HAP-1 (cell line): ENCODE results near the gene TREH.
"Not testable (repeated sequence)": the region's sequence is repeated elsewhere in the genome, so short reads cannot be mapped to it uniquely, and the experiment has no call there.

Experiments
- DNase-seq, 2 experiments: peaks; one replicate each; pipeline ENCODE4 v3.0.0-alpha.2; 2016 to 2020; ENCODE audit warnings: low spot score in 2 of 2
- H3K27me3 ChIP-seq: fragments of 250-450 bp; sonication (Bioruptor Pico); 2 replicates; pipeline ENCODE4 v1.5.1; 2020; ENCODE audit warnings: low read depth, mild to moderate bottlenecking, moderate library complexity
- H3K36me3 ChIP-seq: fragments of 250-450 bp; sonication (Bioruptor Pico); replicated peaks from 2 replicates; pipeline ENCODE4 v1.5.1; 2020; ENCODE audit warnings: mild to moderate bottlenecking
- H3K4me1 ChIP-seq: fragments of 250-450 bp; sonication (Bioruptor Pico); 2 replicates; pipeline ENCODE4 v1.5.1; 2020; ENCODE audit warnings: mild to moderate bottlenecking
- H3K4me3 ChIP-seq: fragments of 250-450 bp; sonication (Bioruptor Pico); 2 replicates; pipeline ENCODE4 v1.5.1; 2020; ENCODE audit warnings: mild to moderate bottlenecking, moderate library complexity
- H3K9me3 ChIP-seq: fragments of 250-450 bp; sonication (Bioruptor Pico); 2 replicates; pipeline ENCODE4 v1.5.1; 2020; ENCODE audit warnings: mild to moderate bottlenecking, moderate library complexity
- in situ Hi-C: fragments of 300-500 bp; cut with MboI; formaldehyde crosslinking; loops from 3 replicates; pipeline ENCODE4 v1.14.3; 2020; ENCODE audit warnings: low sequenced_read_pairs, inconsistent platforms, mixed read lengths

The TREH gene

DNA sequence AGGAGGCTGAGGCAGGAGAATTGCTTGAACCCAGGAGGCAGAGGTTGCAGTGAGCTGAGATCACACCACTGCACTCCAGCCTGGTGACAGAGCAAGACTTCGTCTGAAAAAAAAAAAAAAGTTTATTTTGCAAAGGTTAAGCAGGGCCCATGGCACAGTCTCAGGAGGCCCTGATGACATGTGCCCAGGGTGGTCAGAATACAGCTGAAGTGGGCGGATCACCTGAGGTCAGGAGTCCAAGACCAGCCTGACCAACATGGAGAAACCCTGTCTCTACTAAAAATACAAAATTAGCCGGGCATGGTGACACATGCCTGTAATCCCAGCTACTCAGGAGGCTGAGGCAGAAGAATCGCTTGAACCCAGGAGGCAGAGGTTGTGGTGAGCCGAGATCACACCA, 35.0 kb upstream of the TREH start:
- H3K4me1 ChIP-seq: peaks cover 31% of the 10 kb centered on the region
- H3K9me3 ChIP-seq, H3K36me3 ChIP-seq, H3K27me3 ChIP-seq, in situ Hi-C loops, H3K4me3 ChIP-seq, DNase-seq: not testable (repeated sequence)

DNA sequence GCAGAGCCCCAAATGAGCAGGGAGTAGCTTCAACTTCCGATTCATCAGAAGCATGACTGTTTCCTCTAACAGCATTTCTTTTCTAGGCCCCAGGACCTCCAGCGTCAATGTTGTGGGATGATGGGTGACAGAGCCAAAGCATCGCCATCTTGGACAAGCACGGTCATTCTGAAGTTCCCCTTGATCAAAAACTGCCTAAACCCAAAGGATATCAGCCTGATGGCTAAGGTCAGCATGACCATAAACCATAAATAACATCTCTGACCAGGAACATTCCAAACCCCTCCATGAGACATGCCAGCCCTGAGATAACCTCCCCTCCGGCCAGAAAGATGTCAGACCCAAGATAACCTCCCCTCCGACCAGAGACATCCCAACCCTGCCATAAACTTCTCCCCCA, 28.8 kb upstream of the TREH start:
- no peak overlapping the region for H3K4me3 ChIP-seq
- DNase-seq: no peak
- no peaks in the 10 kb centered on the region for H3K36me3 ChIP-seq
- H3K27me3 ChIP-seq: no peaks in the 10 kb centered on the region
- peaks cover 18% of the 10 kb centered on the region for H3K4me1 ChIP-seq
- in situ Hi-C loops: no loop called here
- no peaks in the 10 kb centered on the region for H3K9me3 ChIP-seq

DNA sequence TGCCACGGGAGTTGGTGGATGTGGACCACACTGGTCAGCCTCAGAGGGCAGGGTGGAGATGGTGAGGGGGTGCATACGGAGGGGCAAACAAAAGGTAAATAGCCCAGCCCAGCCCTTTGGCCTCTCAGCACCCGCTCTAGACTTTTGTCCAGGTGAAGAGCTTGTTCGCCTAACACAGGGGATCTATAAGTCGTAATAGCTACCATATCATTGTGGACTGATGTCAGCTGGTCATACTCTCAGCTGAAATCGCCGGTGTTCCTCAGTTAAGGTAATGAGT, 27.0 kb upstream of the TREH start:
- no peak for DNase-seq
- Histone ChIP-seq H3K36me3 (no peaks in the 10 kb centered on the region), H3K4me1 (peaks cover 26% of the 10 kb centered on the region), H3K4me3 (no peak overlapping the region), H3K27me3 (no peaks in the 10 kb centered on the region), H3K9me3 (no peaks in the 10 kb centered on the region)
- in situ Hi-C loops: no loop called here

DNA sequence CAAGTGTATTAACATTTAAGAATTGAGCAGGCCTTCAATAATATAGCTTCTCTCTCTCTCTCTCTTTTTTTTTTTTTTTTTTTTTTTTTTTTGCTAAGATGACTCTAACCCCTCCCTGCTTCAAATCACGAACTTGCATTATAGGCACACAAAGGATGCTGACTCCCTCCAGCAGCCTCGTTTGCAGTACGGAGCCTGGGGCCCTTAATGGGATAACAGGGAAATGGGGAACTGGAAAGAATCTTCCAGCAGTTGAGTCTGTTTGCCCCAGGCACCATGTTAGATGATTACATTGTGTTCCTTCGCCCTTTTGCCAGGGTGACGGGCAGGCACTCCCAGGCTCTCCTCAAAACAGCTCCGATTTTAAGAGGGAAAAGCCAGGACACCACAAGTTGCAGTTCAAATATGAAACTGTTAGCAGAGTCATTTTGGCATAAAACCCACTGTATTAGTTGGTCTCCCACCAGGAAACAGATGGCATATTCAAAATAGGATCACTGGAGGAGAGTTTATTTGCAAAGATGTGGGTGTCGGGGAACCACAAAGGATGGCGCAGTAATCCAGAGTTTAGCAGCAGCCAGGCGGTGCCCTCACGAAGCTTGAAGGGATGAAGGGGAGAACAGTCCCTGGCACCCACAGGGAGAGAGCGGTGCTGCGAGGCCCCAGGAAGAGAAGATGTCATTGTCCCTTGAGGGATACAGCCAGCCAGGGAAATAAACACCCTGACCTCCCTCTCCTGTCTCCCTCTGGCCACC, 26.5 kb upstream of the TREH start:
- Histone ChIP-seq H3K27me3 (no peaks in the 10 kb centered on the region), H3K4me1 (peaks cover 27% of the 10 kb centered on the region), H3K4me3 (no peak overlapping the region), H3K9me3 (no peaks in the 10 kb centered on the region), H3K36me3 (no peaks in the 10 kb centered on the region)
- in situ Hi-C loops: no loop called here
- DNase-seq: peak in 1 of 2 experiments; percentile 70

DNA sequence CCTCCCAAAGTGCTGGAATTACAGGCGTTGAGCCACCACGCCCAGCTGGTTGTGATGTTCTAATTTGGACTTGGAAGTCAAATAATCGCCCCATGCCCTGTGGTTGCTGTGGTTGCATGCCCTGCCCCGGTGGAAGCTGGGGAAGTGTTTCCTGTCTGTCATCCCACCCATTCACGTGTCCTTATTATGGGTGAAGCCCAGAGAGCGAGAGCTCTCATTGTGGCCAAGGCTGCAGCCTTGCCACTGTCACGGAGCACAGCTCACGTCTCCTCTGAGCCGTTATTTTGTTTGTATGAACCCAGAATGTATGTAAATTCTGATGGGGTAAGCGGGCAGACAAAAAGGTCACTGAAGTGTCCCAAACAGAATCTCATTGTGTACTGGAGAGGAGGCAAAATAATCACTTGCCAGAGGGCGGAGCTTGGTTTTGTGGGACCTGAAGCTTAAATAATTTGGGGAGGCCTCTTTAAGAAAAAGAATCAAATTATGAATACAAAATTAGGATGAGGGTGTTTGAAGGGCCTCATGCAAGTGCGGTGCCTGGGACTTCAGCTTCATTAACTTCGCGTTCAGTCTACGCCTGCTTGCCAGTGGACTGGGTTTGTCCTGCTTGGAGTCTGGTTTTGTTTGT, 25.8 kb upstream of the TREH start:
- DNase-seq: peak; percentile 63 to 66
- no peaks in the 10 kb centered on the region for H3K27me3 ChIP-seq
- H3K4me1 ChIP-seq: peaks cover 27% of the 10 kb centered on the region
- no peaks in the 10 kb centered on the region for H3K9me3 ChIP-seq
- no peaks in the 10 kb centered on the region for H3K36me3 ChIP-seq
- H3K4me3 ChIP-seq: no peak overlapping the region
- in situ Hi-C loops: no loop called here

- H3K27me3 ChIP-seq: no peaks in the 10 kb centered on the region
- H3K4me1 ChIP-seq: peaks cover 27% of the 10 kb centered on the region
- in situ Hi-C loops: no loop called here
- H3K36me3 ChIP-seq: no peaks in the 10 kb centered on the region
- no peak for DNase-seq
- H3K4me3 ChIP-seq: no peak overlapping the region
- no peaks in the 10 kb centered on the region for H3K9me3 ChIP-seq
Observed at GRCh38 chr11:118703563-118704106, 24.2 kb upstream of the TREH start.

DNA sequence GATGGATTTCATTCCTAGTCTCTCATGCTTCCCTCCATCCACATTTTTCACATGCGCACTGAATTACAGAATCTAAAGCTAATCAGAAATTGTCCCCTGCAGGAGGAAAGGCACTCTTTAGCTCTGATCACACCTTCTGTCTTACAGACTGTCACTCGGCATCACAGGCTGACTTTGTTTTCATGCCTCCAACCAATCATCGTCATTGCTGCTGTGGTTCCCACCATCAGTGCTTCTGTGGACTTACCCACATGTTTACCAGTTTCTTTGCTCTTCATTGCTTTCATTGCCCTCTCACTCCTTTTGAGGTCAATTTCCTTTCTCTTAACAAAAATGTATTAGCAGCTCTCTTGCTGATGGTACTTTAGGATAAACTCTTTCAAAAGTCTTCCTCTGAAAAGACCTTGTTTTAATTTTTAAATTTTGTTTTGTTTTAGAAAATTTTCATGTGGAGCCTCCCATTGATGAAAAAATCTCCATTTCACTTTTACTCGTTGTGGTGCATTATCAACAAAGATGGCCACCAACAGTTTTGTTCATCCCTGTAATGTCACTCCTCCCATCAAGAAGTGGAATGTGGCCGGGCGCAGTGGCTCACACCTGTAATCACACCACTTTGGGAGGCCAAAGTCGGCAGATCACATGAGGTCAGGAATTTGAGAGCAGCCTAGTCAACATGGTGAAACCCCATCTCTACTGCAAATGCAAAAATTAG, 20.2 kb upstream of the TREH start:
- no peaks in the 10 kb centered on the region for H3K27me3 ChIP-seq
- H3K36me3 ChIP-seq: no peaks in the 10 kb centered on the region
- H3K9me3 ChIP-seq: no peaks in the 10 kb centered on the region
- H3K4me1 ChIP-seq: peaks cover 13% of the 10 kb centered on the region
- in situ Hi-C loops: no loop called here
- DNase-seq: no peak
- H3K4me3 ChIP-seq: no peak overlapping the region

DNA sequence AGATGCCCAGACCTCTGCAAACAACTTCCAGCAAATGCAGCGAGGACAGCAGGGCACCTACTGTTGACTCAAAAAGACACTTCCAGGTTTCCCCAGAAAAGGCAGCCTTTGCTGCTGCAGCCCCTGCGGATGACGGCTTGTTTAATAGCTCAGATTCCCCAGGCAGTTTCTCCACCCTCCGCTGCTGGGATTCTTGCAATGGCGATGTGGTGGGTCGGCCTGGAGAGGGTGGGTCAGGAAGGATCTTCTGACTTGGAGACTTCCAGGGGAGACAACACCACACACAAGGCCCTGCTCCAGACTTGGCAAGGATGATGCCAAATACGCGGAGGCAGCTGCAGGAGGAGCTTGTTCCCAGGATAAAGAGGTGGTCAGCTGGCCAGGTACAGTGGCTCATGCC, 17.9 kb upstream of the TREH start:
- in situ Hi-C loops: no loop called here
- Histone ChIP-seq H3K36me3 (no peaks in the 10 kb centered on the region), H3K4me1 (peaks cover 9% of the 10 kb centered on the region), H3K27me3 (no peaks in the 10 kb centered on the region), H3K9me3 (no peaks in the 10 kb centered on the region), H3K4me3 (no peak overlapping the region)
- DNase-seq: no peak

- peaks cover 3% of the 10 kb centered on the region for H3K4me1 ChIP-seq
- in situ Hi-C loops: no loop called here
- no peak for DNase-seq
- no peak overlapping the region for H3K4me3 ChIP-seq
- H3K27me3 ChIP-seq: no peaks in the 10 kb centered on the region
- H3K36me3 ChIP-seq: no peaks in the 10 kb centered on the region
- H3K9me3 ChIP-seq: no peaks in the 10 kb centered on the region
Observed at GRCh38 chr11:118696673-118697226, 17.3 kb upstream of the TREH start.

DNA sequence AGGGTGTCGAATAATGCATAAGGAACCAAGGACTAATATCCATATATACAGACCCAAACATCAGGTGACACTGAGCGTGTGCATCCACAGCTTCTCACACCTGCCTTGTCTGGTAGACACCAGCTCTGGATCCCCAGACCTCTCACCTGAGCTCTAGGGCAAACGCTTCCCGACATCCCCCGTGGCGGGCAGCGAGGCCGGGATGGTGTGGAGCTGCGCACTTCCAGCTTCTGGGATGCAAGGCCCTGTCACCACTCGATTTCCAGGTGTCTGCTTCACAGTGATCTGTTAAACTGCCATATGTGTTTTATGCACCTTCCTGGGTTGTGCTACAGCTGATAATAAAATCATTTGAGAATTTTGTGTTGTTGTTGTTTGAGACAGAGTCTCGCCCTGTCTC, 15.3 kb upstream of the TREH start:
- in situ Hi-C loops: no loop called here
- no peak overlapping the region for H3K4me3 ChIP-seq
- peaks cover 9% of the 10 kb centered on the region for H3K4me1 ChIP-seq
- H3K36me3 ChIP-seq: no peaks in the 10 kb centered on the region
- no peak for DNase-seq
- no peaks in the 10 kb centered on the region for H3K27me3 ChIP-seq
- H3K9me3 ChIP-seq: no peaks in the 10 kb centered on the region

GRCh38 chr11:118694185-118694584, 14.7 kb upstream of the TREH start:
- in situ Hi-C loops: no loop called here
- peaks cover 13% of the 10 kb centered on the region for H3K4me1 ChIP-seq
- no peaks in the 10 kb centered on the region for H3K27me3 ChIP-seq
- H3K36me3 ChIP-seq: no peaks in the 10 kb centered on the region
- DNase-seq: no peak
- no peak overlapping the region for H3K4me3 ChIP-seq
- H3K9me3 ChIP-seq: no peaks in the 10 kb centered on the region

- in situ Hi-C loops: no loop called here
- DNase-seq: no peak
- H3K9me3 ChIP-seq: no peaks in the 10 kb centered on the region
Observed at GRCh38 chr11:118691926-118692830, 12.7 kb upstream of the TREH start.

GRCh38 chr11:118690553-118691304, 11.3 kb upstream of the TREH start:
- Histone ChIP-seq H3K27me3 (no peaks in the 10 kb centered on the region), H3K36me3 (no peaks in the 10 kb centered on the region), H3K4me3 (no peak overlapping the region; the same call in 1 of the 2 replicates), H3K9me3 (no peaks in the 10 kb centered on the region), H3K4me1 (peaks cover 13% of the 10 kb centered on the region)
- no peak for DNase-seq
- in situ Hi-C loops: no loop called here

More at GRCh38 chr11:118691926-118692830, 12.7 kb upstream of the TREH start:
- H3K4me3 ChIP-seq: no peak overlapping the region
- H3K4me1 ChIP-seq: peaks cover 13% of the 10 kb centered on the region
- H3K36me3 ChIP-seq: no peaks in the 10 kb centered on the region
- H3K27me3 ChIP-seq: no peaks in the 10 kb centered on the region
